Measurements from ENCODE around the gene ABCA7. TPM values are rescaled to one million over a fixed set of nuclear protein-coding genes. Genes with fewer than 3 reads are reported as not detected.
A peak's percentile ranks its signal among the peaks of the same experiment; 100 is the strongest.

The ABCA7 gene
- total RNA-seq, 1 donor: 33.3 TPM

DNA sequence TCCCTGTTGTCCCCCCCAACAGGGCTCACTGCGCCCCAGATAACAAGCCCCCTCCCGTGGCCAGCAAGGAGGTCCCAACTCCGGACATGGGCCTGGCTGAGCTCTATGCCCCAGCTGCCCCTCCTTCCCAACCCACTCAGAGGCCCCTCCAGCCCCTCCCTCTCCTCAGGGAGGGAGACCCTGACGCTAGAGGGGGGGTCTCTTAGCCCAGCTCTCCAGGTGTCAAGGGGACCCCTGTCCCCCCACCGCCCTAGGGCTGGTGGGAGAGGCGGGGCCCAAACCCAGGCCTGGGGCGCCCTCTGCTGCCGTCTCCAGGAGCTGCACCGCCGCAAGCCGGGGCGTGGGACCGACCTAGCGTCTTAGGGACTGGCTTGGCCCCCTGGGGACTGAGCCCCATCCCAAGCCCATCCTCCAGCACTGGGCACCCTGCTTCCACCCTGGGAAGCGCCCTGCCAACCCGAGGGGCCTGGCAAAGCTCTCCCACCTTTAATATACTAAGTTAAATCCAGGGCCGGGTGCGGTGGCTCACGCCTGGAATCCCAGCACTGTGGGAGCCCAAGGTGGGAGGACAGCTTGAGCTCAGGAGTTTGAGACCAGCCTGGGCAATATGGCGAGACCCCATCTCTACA lies 38.3 kb upstream of the ABCA7 start:
- H2AFZ ChIP-seq (ENCODE audit: low read length): no peak overlapping the region
- no peaks in the 10 kb centered on the region for H3K4me1 ChIP-seq (ENCODE audit: insufficient read depth, low read length)
- TF ChIP-seq, protein P1, sequence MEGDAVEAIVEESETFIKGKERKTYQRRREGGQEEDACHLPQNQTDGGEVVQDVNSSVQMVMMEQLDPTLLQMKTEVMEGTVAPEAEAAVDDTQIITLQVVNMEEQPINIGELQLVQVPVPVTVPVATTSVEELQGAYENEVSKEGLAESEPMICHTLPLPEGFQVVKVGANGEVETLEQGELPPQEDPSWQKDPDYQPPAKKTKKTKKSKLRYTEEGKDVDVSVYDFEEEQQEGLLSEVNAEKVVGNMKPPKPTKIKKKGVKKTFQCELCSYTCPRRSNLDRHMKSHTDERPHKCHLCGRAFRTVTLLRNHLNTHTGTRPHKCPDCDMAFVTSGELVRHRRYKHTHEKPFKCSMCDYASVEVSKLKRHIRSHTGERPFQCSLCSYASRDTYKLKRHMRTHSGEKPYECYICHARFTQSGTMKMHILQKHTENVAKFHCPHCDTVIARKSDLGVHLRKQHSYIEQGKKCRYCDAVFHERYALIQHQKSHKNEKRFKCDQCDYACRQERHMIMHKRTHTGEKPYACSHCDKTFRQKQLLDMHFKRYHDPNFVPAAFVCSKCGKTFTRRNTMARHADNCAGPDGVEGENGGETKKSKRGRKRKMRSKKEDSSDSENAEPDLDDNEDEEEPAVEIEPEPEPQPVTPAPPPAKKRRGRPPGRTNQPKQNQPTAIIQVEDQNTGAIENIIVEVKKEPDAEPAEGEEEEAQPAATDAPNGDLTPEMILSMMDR (IDR thresholded peaks at IDR 0.05; ENCODE audit: extremely low read depth, low read depth, low read length): peak; percentile 78
- H3K4me2 ChIP-seq (ENCODE audit: insufficient read depth, low read length): no peak overlapping the region
- no peaks in the 10 kb centered on the region for H3K36me3 ChIP-seq (ENCODE audit: insufficient read depth, low read length)
- no peak overlapping the region for H3K4me3 ChIP-seq (ENCODE audit: insufficient read depth, low read length)
- no peaks in the 10 kb centered on the region for H3K9me3 ChIP-seq (ENCODE audit: low read depth, low read length)
- DNase-seq (ENCODE audit: insufficient read length, low spot score, missing footprints): peak; percentile 99
- no peaks in the 10 kb centered on the region for H4K20me1 ChIP-seq (ENCODE audit: insufficient read depth, low read length)
- no peak overlapping the region for H3K27ac ChIP-seq (ENCODE audit: low read depth, low read length)
- peaks cover 43% of the 10 kb centered on the region for H3K27me3 ChIP-seq (ENCODE audit: insufficient read depth, low read length)
- no peaks in the 10 kb centered on the region for H3K79me2 ChIP-seq (ENCODE audit: insufficient read depth, low read length)

DNA sequence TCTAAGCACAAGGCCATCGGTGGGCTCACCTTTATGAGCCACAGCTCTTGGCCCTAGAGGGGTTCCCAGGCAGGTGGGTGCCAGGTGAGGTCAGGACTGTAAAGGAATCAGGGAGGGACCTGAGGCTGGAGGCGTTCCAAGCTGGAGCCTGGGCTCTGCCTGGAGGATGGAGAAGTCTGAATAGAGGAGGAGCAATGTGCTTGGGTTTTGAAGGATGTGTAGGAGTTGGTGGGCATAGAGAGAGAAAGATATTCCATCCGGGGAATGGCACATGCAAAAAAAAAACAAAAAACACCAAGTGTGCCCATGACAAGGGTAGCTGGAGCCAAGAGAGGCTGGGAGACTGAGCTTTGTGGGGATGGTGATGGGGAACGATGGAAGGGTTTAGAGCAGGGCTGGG lies 37.3 kb upstream of the ABCA7 start:
- H3K27me3 ChIP-seq (ENCODE audit: insufficient read depth, low read length): peaks cover 34% of the 10 kb centered on the region
- H3K4me1 ChIP-seq (ENCODE audit: insufficient read depth, low read length): no peaks in the 10 kb centered on the region
- no peak overlapping the region for H3K4me2 ChIP-seq (ENCODE audit: insufficient read depth, low read length)
- no peak for DNase-seq (ENCODE audit: insufficient read length, low spot score, missing footprints)
- no peak overlapping the region for H2AFZ ChIP-seq (ENCODE audit: low read length)
- H3K4me3 ChIP-seq (ENCODE audit: insufficient read depth, low read length): no peak overlapping the region
- no peak overlapping the region for H3K27ac ChIP-seq (ENCODE audit: low read depth, low read length)
- H3K79me2 ChIP-seq (ENCODE audit: insufficient read depth, low read length): no peaks in the 10 kb centered on the region
- H3K9me3 ChIP-seq (ENCODE audit: low read depth, low read length): no peaks in the 10 kb centered on the region
- no peaks in the 10 kb centered on the region for H3K36me3 ChIP-seq (ENCODE audit: insufficient read depth, low read length)
- TF ChIP-seq, protein P1 (IDR thresholded peaks at IDR 0.05; ENCODE audit: extremely low read depth, low read depth, low read length): no peak
- H4K20me1 ChIP-seq (ENCODE audit: insufficient read depth, low read length): no peaks in the 10 kb centered on the region

DNA sequence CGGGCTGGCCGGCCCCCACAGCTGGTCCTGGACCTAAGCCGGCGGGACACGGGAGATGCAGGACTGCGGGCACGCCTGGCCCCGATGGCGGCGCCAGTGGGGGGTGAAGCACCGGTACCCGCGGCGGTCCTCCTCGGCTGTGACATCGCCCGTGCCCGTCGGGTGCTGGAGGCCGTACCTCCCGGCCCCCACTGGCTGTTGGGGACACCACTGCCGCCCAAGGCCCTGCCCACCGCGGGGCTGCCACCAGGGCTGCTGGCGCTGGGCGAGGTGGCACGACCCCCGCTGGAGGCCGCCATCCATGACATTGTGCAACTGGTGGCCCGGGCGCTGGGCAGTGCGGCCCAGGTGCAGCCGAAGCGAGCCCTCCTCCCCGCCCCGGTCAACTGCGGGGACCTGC lies 36.6 kb upstream of the ABCA7 start:
- no peak overlapping the region for H2AFZ ChIP-seq (ENCODE audit: low read length)
- DNase-seq (ENCODE audit: insufficient read length, low spot score, missing footprints): no peak
- H4K20me1 ChIP-seq (ENCODE audit: insufficient read depth, low read length): peaks cover under 1% of the 10 kb centered on the region
- TF ChIP-seq, protein P1 (IDR thresholded peaks at IDR 0.05; ENCODE audit: extremely low read depth, low read depth, low read length): no peak
- H3K27me3 ChIP-seq (ENCODE audit: insufficient read depth, low read length): peaks cover 28% of the 10 kb centered on the region
- no peak overlapping the region for H3K27ac ChIP-seq (ENCODE audit: low read depth, low read length)
- H3K79me2 ChIP-seq (ENCODE audit: insufficient read depth, low read length): no peaks in the 10 kb centered on the region
- H3K36me3 ChIP-seq (ENCODE audit: insufficient read depth, low read length): no peaks in the 10 kb centered on the region
- H3K4me2 ChIP-seq (ENCODE audit: insufficient read depth, low read length): no peak overlapping the region
- no peak overlapping the region for H3K4me3 ChIP-seq (ENCODE audit: insufficient read depth, low read length)
- no peaks in the 10 kb centered on the region for H3K9me3 ChIP-seq (ENCODE audit: low read depth, low read length)
- no peaks in the 10 kb centered on the region for H3K4me1 ChIP-seq (ENCODE audit: insufficient read depth, low read length)

DNA sequence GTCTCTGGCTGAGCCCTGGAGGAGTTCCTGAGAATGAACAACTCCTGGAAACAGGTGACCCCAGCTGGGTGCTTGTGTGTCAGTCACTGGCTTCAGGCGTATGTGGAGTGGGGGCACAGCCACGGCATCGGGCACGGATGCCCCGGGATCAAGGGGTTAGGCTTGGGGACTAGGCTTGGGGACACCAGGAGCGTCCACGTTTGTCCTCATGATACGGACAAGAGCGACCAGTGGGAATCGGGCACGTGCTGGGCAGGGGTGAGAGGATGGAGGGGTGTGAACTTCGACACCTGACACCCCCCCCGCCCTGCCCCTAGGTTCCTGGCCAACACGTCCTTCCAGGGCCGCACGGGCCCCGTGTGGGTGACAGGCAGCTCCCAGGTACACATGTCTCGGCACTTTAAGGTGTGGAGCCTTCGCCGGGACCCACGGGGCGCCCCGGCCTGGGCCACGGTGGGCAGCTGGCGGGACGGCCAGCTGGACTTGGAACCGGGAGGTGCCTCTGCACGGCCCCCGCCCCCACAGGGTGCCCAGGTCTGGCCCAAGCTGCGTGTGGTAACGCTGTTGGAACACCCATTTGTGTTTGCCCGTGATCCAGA lies 35.6 kb upstream of the ABCA7 start:
- peaks cover 3% of the 10 kb centered on the region for H4K20me1 ChIP-seq (ENCODE audit: insufficient read depth, low read length)
- H3K4me1 ChIP-seq (ENCODE audit: insufficient read depth, low read length): no peaks in the 10 kb centered on the region
- no peak overlapping the region for H3K4me3 ChIP-seq (ENCODE audit: insufficient read depth, low read length)
- no peaks in the 10 kb centered on the region for H3K79me2 ChIP-seq (ENCODE audit: insufficient read depth, low read length)
- DNase-seq (ENCODE audit: insufficient read length, low spot score, missing footprints): no peak
- no peaks in the 10 kb centered on the region for H3K9me3 ChIP-seq (ENCODE audit: low read depth, low read length)
- TF ChIP-seq, protein P1 (IDR thresholded peaks at IDR 0.05; ENCODE audit: extremely low read depth, low read depth, low read length): no peak
- H3K27me3 ChIP-seq (ENCODE audit: insufficient read depth, low read length): peaks cover 18% of the 10 kb centered on the region
- no peak overlapping the region for H3K4me2 ChIP-seq (ENCODE audit: insufficient read depth, low read length)
- no peaks in the 10 kb centered on the region for H3K36me3 ChIP-seq (ENCODE audit: insufficient read depth, low read length)
- H2AFZ ChIP-seq (ENCODE audit: low read length): no peak overlapping the region
- H3K27ac ChIP-seq (ENCODE audit: low read depth, low read length): no peak overlapping the region
